ENCODE measurements around the gene ESYT3. TPM values are rescaled to one million over a fixed set of nuclear protein-coding genes. Genes with fewer than 3 reads are reported as not detected.
"Not testable (repeated sequence)": the region's sequence is repeated elsewhere in the genome, so short reads cannot be mapped to it uniquely, and the experiment has no call there.

The ESYT3 gene
- total RNA-seq, 1 donor from 2014 or later: 2.0 TPM

DNA sequence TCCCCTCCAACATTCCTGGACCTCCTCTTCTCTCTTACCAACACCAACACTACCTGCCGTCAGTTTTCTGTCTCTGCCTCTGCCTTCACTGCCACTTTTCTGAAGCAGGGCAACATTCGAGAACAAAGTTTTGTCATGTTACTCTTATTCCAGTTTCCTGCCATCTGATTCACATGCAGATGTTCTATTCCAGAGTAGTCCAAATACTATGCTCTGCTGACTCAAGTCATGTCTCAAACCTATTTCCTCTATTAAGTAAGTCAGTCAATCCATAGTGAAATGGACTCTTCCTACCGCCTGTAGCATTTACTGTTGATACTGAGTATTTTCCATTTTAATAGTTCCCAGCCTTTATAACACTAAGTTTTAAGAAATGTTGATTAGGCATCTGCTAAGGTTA lies 43.4 kb downstream of the ESYT3 start:
- Histone ChIP-seq H3K27me3 (no peaks in the 10 kb centered on the region), H3K9me3 (no peaks in the 10 kb centered on the region), H3K36me3 (no peaks in the 10 kb centered on the region), H3K27ac (no peak overlapping the region), H3K4me3 (no peak overlapping the region), H3K4me1 (no peaks in the 10 kb centered on the region)
- DNase-seq (ENCODE audit: extremely low spot score in 2 of 2): no peak
- TF ChIP-seq POLR2A (IDR thresholded peaks at IDR 0.05) (no peak), POLR2AphosphoS5 (IDR thresholded peaks at IDR 0.05; ENCODE audit: insufficient read depth in 1 of 2, low read depth in 1 of 2) (no peak)
- TF ChIP-seq, protein P1, sequence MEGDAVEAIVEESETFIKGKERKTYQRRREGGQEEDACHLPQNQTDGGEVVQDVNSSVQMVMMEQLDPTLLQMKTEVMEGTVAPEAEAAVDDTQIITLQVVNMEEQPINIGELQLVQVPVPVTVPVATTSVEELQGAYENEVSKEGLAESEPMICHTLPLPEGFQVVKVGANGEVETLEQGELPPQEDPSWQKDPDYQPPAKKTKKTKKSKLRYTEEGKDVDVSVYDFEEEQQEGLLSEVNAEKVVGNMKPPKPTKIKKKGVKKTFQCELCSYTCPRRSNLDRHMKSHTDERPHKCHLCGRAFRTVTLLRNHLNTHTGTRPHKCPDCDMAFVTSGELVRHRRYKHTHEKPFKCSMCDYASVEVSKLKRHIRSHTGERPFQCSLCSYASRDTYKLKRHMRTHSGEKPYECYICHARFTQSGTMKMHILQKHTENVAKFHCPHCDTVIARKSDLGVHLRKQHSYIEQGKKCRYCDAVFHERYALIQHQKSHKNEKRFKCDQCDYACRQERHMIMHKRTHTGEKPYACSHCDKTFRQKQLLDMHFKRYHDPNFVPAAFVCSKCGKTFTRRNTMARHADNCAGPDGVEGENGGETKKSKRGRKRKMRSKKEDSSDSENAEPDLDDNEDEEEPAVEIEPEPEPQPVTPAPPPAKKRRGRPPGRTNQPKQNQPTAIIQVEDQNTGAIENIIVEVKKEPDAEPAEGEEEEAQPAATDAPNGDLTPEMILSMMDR (IDR thresholded peaks at IDR 0.05): no peak
- intact Hi-C loops (cut with DNase I): no loop called here

GRCh38 chr3:138479438-138479863 lies 45.0 kb downstream of the ESYT3 start:
- H3K36me3 ChIP-seq: no peaks in the 10 kb centered on the region
- TF ChIP-seq, protein P1 (IDR thresholded peaks at IDR 0.05): no peak
- TF ChIP-seq POLR2AphosphoS5 (IDR thresholded peaks at IDR 0.05; ENCODE audit: insufficient read depth in 1 of 2, low read depth in 1 of 2): no peak
- intact Hi-C loops (cut with DNase I): no loop called here
- no peaks in the 10 kb centered on the region for H3K27me3 ChIP-seq
- no peaks in the 10 kb centered on the region for H3K4me1 ChIP-seq
- no peak for DNase-seq (ENCODE audit: extremely low spot score in 2 of 2)
- no peak overlapping the region for H3K4me3 ChIP-seq
- no peak overlapping the region for H3K27ac ChIP-seq
- no peaks in the 10 kb centered on the region for H3K9me3 ChIP-seq

GRCh38 chr3:138484672-138485071 lies 50.3 kb downstream of the ESYT3 start:
- intact Hi-C loops (cut with DNase I); H3K4me3 ChIP-seq; H3K27ac ChIP-seq; H3K4me1 ChIP-seq; H3K36me3 ChIP-seq; H3K9me3 ChIP-seq; H3K27me3 ChIP-seq; DNase-seq (ENCODE audit: extremely low spot score in 2 of 2): not testable (repeated sequence)

DNA sequence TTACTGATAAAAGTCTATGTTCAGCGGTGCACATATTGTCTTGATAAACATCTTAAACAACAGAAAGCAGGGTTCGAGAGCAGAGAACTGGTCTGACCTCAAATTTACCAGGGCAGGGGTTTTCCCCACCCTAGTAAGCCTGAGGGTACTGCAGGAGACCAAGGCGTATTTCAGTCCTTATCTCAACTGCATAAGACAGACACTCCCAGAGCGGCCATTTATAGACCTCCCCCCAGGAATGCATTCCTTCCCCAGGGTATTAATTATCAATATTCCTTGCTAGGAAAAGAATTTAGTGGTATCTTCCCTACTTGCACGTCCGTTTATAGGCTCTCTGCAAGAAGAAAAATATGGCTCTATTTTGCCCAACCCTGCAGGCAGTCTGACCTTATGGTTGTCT lies 52.2 kb downstream of the ESYT3 start:
- H3K36me3 ChIP-seq; H3K9me3 ChIP-seq; H3K27ac ChIP-seq; DNase-seq (ENCODE audit: extremely low spot score in 2 of 2); intact Hi-C loops (cut with DNase I); H3K4me1 ChIP-seq; H3K27me3 ChIP-seq; H3K4me3 ChIP-seq: not testable (repeated sequence)

DNA sequence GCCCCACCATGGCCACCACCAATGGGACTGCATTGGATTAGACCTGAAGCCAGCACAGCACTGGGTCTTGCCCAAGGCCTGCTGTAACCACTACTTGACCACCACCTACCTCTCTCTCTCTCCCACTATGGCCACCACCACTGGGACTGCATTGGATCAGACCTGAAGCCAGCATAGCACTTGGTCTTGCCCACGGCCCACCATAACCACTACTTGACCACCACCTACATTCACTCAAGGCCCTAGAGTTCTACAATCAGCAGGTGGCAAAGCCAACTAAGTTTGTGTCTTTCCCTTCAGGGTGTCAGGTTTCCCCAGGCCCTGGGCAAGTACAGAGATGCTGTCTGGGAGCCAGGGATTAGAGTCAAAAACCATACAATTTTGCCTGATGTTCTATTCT lies 57.6 kb downstream of the ESYT3 start:
- Histone ChIP-seq H3K4me1 (no peaks in the 10 kb centered on the region), H3K4me3 (no peak overlapping the region), H3K27me3 (no peaks in the 10 kb centered on the region), H3K27ac (no peak overlapping the region), H3K9me3 (peaks cover 1% of the 10 kb centered on the region), H3K36me3 (no peaks in the 10 kb centered on the region)
- TF ChIP-seq POLR2AphosphoS5 (IDR thresholded peaks at IDR 0.05; ENCODE audit: insufficient read depth in 1 of 2, low read depth in 1 of 2) (no peak), POLR2A (IDR thresholded peaks at IDR 0.05) (no peak)
- TF ChIP-seq, protein P1 (IDR thresholded peaks at IDR 0.05): no peak
- no peak for DNase-seq (ENCODE audit: extremely low spot score in 2 of 2)
- intact Hi-C loops (cut with DNase I): no loop called here

- Histone ChIP-seq H3K4me3 (no peak overlapping the region), H3K4me1 (no peaks in the 10 kb centered on the region), H3K27ac (no peak overlapping the region), H3K36me3 (no peaks in the 10 kb centered on the region), H3K27me3 (no peaks in the 10 kb centered on the region), H3K9me3 (no peaks in the 10 kb centered on the region)
- TF ChIP-seq POLR2A (IDR thresholded peaks at IDR 0.05) (no peak), POLR2AphosphoS5 (IDR thresholded peaks at IDR 0.05; ENCODE audit: insufficient read depth in 1 of 2, low read depth in 1 of 2) (no peak)
- TF ChIP-seq, protein P1 (IDR thresholded peaks at IDR 0.05): no peak
- intact Hi-C loops (cut with DNase I): no loop called here
- no peak for DNase-seq (ENCODE audit: extremely low spot score in 2 of 2)
Observed at GRCh38 chr3:138492980-138493675, 58.7 kb downstream of the ESYT3 start.

All from vagina (tissue), 2 donors.